HG02973 (cell line): Measurements from ENCODE around the gene PSKH1.

Source experiments
- ATAC-seq: cut with Tn5 transposase; IDR thresholded peaks from one replicate; pipeline ENCODE4 v1.9.1; 2021; ENCODE audit warnings: moderate library complexity; ENCODE audit not compliant: unreplicated experiment

PSKH1 gene

DNA sequence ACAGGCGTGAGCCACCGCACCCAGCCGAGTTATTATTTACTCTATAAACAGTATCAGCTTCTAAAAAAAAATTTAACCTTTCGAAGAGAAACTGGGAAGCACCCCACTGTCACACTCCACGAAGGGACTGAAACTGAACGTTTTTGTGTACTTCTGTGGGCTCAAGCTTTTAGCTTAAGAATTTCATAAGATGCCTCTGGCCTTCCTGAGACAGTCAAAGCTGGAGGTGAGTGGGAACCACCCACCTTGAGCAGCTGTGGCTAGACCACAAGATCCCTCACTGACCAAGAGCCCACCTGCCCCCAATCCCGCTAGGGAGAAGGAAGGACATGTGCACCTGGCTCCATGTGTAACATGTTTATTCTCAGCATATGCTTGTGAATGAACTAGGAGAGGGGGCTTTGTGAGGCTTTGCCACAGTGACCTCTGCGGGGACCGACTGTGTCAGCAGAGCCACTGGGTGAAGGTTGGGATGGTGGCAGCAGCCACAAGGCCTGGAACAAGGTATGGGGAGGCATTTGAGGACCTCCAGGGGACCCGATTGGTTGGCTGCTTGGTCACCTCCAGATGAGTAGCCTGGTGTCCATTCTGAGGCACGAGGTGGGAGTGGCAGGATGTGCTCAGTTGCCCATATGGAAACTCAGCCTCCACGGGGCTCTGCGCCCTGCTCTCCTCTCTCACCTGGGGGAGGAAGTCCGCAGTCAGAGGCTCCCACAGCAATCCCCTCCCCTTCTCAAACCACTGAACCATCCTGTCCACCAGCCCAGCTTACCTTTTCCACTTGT is 82.5 kb downstream of the PSKH1 start:
- ATAC-seq: no peak

GRCh38 chr16:67976205-67976604 is 83.2 kb downstream of the PSKH1 start:
- ATAC-seq: no peak

DNA sequence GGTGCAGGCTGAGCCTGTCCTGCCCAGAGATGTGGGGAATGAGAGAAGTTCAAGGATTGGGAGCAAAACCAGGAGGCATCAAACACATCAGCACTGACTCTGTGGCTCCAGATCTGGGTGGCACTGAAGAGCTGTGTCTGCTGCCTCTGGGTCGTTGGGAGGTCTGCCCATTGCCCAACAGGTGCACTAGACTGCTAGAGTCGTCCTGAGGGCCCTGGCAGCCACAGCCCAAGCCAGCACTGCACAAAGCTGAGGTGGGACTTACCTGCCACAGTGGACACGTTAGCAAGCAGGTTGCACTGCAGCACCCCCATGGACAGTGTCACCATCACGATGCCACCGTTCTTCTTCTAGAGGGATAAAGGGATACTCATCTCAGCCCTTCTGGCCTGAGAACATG is 84.0 kb downstream of the PSKH1 start:
- no peak for ATAC-seq

DNA sequence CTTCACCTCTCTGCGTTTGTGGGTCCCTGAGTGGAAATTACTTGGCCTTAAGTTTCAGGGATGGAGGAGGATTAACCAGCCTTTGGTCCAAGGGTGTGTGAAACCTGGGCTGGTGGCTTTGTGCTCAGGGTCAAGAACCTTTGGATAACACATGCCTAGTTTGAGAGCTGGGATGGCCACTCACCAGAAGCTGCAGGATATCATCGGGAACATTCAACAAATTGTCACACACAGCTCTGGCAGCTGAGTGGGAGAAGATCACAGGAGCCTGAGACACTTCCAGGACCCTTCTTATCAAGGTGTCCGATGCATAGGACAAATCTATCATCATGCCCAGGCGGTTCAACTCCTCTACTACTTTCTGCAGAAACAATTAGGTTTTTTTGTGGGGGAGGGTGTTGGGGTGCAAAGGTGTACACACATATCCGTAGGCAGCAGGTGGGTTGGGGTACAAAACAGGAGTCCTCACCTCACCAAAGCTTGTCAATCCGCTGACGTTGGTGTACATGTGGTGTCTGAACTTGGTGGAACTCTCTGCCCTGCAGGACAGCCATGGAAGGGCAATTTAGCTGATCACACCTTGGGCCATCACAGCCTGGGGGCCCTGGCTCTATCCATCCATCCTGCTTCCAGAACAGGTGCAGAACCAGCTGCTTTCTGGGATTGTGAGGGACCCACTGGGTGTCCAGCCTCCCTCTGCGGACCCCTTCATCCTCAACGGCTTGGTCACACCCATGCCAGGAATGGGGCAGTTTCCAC is 84.6 kb downstream of the PSKH1 start:
- ATAC-seq: no peak
